Kidney (tissue), 14 donors: ENCODE measurements around the gene TSKU. TPM values are rescaled to one million over a fixed set of nuclear protein-coding genes. Genes with fewer than 3 reads are reported as not detected.

Source experiments
- DNase-seq, 5 donors: peaks; one replicate each; pipeline ENCODE4 v3.0.0-alpha.2; 2013 to 2020
- FAIRE-seq: peaks from 2 replicates; lab custom pipeline; 2012; peaks lifted over from hg19 to GRCh38; lab: Jason Lieb, UNC
- H3K27ac ChIP-seq, 2 donors: one replicate each; pipeline ENCODE4 v1.7.0; 2013; ENCODE audit warnings: low read depth in 2 of 2, low read length in 2 of 2, inconsistent platforms in 1 of 2
- H3K27me3 ChIP-seq: one replicate; pipeline ENCODE4 v1.7.1; 2013; ENCODE audit warnings: low read length, inconsistent platforms; ENCODE audit not compliant: control insufficient read depth, insufficient read depth
- H3K36me3 ChIP-seq, 3 donors: one replicate each; pipeline versions ENCODE4 v1.7.0 to v1.7.1; 2013; ENCODE audit warnings: low read length in 3 of 3, control low read depth in 1 of 3, inconsistent platforms in 1 of 3; ENCODE audit not compliant: insufficient read depth in 3 of 3, control insufficient read depth in 2 of 3
- H3K4me1 ChIP-seq, 3 donors: one replicate each; pipeline versions ENCODE4 v1.7.0 to v1.7.1; 2013; ENCODE audit warnings: low read length in 3 of 3, inconsistent platforms in 1 of 3, low read depth in 1 of 3; ENCODE audit not compliant: control insufficient read depth in 2 of 3, insufficient read depth in 2 of 3
- H3K4me3 ChIP-seq, 3 donors: one replicate each; pipeline versions ENCODE4 v1.7.0 to v1.8.1; 2013; ENCODE audit warnings: low read length in 3 of 3, control low read depth in 1 of 3, inconsistent platforms in 1 of 3
- H3K9ac ChIP-seq, 3 donors: one replicate each; pipeline versions ENCODE4 v1.7.0 to v1.7.1; 2013; ENCODE audit warnings: low read length in 3 of 3, control low read depth in 1 of 3, inconsistent platforms in 1 of 3
- H3K9me3 ChIP-seq, 3 donors: one replicate each; pipeline versions ENCODE4 v1.7.0 to v1.7.1; 2013; ENCODE audit warnings: low read length in 3 of 3, control low read depth in 1 of 3, inconsistent platforms in 1 of 3; ENCODE audit not compliant: control insufficient read depth in 2 of 3, insufficient read depth in 1 of 3
- intact Hi-C: fragments of 100-400 bp; cut with DNase I; formaldehyde crosslinking; loops from one replicate; pipeline ENCODE4 v1.11.1; 2022
- polyA plus RNA-seq: library from polyadenylated mRNA; stranded (reverse); fragments of 350-450 nt; fragmentation: Illumina TruSeq; extraction: RNeasy Lipid Tissue Mini Kit (QIAGEN cat#74804); gene quantifications from one replicate; pipeline ENCODE4 v1.2.3, GENCODE V29; 2014; ENCODE audit warnings: low read depth, low replicate concordance; ENCODE audit not compliant: insufficient read depth
- total RNA-seq: library from RNA; stranded (reverse); fragmentation: NEBNext Ultra II Directional; extraction: Animal tissue kit (Norgen Biotek cat#: 25700); gene quantifications from one replicate; pipeline ENCODE4 v1.2.1, GENCODE V29; 2021
- TF ChIP-seq, protein P1 (sequence below): IDR thresholded peaks from 3 replicates; pipeline ENCODE4 v1.5.1; 2012; ENCODE audit warnings: mild to moderate bottlenecking, moderate library complexity, borderline replicate concordance; ENCODE audit not compliant: insufficient read depth; ENCODE audit errors: extremely low read depth
- donor health status: control.
- donor health status: control.
- donor health status: control.
- donor health status: control.
- donor health status: control.
- donor health status: DM: yes; HTN: yes; CAD: no.
- donor health status: Normal renal cell carcinoma (clear cell type).

TSKU gene
- total and polyA plus RNA-seq, 2 donors from 2014 or later: 27.3 to 41.0 TPM

DNA sequence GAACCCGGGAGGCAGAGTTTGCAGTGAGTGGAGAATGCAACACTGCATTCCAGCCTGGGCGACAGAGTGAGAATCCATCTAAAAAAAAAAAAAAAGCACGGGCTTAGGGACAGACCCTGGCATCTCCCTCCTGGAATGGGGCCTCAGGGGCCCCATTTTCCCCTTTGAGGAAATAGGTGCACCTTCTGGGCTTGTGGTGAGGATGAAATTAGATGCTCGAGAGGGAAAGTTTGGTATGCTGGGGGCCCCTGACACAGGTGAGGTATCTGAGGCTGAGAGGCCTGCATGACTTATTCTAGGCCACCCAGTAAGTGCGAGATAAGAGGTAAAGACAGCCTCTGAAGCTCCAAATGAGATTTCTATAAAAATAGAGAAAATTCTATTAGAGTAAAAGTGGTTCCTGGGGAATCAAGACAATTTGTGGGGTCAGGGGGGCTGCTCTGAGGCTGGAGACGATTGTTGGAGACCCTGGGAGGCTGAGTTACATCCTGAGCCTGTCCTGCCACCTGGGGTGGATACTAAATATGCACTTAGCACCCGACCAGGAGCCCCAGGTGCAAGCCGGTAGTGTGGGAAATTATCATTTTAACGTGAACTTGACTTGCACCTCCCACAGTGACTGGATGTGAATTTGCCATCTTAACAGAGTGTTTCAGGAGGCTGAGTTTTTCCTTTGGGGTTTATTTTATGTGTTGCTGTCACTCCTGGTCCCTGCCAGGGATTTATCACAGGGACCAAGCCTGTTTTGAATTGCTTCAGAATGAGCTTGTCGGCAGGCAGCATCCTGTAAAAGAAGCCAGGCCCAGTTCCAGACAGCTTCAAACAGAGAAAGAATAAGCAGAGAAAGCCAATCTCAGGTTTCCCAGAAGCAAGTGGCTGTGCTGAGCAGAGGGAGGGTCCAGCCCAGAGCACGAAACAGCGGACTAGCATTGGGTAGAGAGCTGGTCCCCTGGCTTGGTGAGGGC is 48.4 kb upstream of the TSKU start:
- DNase-seq (peak in 2 of 5 donors; percentile 48 to 51), FAIRE-seq (no peak)
- Histone ChIP-seq H3K9ac (no peak overlapping the region), H3K36me3 (no peaks in the 10 kb centered on the region), H3K4me1 (no peaks in the 10 kb centered on the region), H3K4me3 (no peak overlapping the region), H3K27ac (no peak overlapping the region), H3K27me3 (no peaks in the 10 kb centered on the region), H3K9me3 (no peaks in the 10 kb centered on the region)
- TF ChIP-seq, protein P1, sequence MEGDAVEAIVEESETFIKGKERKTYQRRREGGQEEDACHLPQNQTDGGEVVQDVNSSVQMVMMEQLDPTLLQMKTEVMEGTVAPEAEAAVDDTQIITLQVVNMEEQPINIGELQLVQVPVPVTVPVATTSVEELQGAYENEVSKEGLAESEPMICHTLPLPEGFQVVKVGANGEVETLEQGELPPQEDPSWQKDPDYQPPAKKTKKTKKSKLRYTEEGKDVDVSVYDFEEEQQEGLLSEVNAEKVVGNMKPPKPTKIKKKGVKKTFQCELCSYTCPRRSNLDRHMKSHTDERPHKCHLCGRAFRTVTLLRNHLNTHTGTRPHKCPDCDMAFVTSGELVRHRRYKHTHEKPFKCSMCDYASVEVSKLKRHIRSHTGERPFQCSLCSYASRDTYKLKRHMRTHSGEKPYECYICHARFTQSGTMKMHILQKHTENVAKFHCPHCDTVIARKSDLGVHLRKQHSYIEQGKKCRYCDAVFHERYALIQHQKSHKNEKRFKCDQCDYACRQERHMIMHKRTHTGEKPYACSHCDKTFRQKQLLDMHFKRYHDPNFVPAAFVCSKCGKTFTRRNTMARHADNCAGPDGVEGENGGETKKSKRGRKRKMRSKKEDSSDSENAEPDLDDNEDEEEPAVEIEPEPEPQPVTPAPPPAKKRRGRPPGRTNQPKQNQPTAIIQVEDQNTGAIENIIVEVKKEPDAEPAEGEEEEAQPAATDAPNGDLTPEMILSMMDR: no peak
- intact Hi-C loops: loop anchor here (5.0 kb wide), 1 partner anchor 63 kb away; no protein-coding TSS in a partner anchor

DNA sequence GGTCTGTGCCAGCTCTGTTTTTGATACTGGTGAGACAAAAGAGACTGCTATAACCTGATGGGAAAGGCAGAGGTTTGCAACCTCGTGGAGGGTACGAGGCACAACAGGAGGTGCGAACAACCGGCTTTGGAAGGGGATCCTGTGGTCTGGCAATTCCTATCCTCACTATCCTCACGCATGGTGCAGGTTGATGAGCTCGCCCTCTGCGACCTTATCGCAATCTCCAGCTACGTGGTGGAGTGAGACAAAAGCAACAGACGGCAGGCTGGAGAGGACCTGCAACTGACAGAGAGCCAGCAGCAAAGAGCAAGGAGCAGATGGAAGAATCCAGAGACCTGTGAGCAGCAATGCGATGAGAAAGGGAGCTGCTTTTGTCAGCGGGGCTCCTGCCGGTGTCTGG is 47.3 kb upstream of the TSKU start:
- Histone ChIP-seq H3K4me1 (no peaks in the 10 kb centered on the region), H3K36me3 (no peaks in the 10 kb centered on the region), H3K9ac (no peak overlapping the region), H3K27ac (no peak overlapping the region), H3K9me3 (no peaks in the 10 kb centered on the region), H3K4me3 (no peak overlapping the region), H3K27me3 (no peaks in the 10 kb centered on the region)
- intact Hi-C loops: no loop called here
- TF ChIP-seq, protein P1: no peak
- DNase-seq (no peak), FAIRE-seq (no peak)

DNA sequence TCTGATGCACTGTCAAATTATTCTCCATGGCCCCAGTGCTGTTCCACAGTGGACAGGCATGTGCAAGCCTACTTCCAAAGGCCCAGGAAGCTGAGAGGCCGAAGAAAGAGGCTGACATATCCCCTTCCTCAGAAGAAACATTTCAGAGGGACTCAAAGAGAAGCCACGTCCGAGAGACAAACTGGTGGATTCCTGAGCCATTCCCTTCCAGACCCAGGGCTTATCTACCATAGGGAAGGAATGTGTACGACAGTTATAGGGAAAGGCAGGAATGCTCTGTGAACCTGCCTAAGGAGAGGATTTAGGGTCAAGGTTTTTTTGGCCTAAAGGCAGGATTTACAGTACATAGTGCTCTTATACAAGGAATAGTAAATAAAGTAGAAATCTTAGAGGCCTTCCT is 46.9 kb upstream of the TSKU start:
- intact Hi-C loops: no loop called here

More for the DNA sequence above, 46.9 kb upstream of the TSKU start:
- Histone ChIP-seq H3K9me3 (no peaks in the 10 kb centered on the region), H3K27ac (no peak overlapping the region), H3K27me3 (no peaks in the 10 kb centered on the region), H3K9ac (no peak overlapping the region), H3K4me1 (no peaks in the 10 kb centered on the region), H3K4me3 (no peak overlapping the region), H3K36me3 (no peaks in the 10 kb centered on the region)
- DNase-seq (no peak), FAIRE-seq (no peak)
- TF ChIP-seq, protein P1: no peak
